GM13977 (cell line): ENCODE measurements around the gene ELAVL2.
"Not testable (repeated sequence)": the region's sequence is repeated elsewhere in the genome, so short reads cannot be mapped to it uniquely, and the experiment has no call there.

Experiments used
- DNase-seq: peaks from one replicate; pipeline ENCODE4 v3.0.0; 2012; ENCODE audit warnings: low spot score
- CTCF ChIP-seq: IDR thresholded peaks from 2 replicates; pipeline ENCODE4 v1.5.1; 2012; ENCODE audit warnings: mild to moderate bottlenecking, control low read depth; ENCODE audit not compliant: insufficient read depth; ENCODE audit errors: extremely low read depth, missing control alignments
- in situ Hi-C: fragments of 300-500 bp; cut with MboI; formaldehyde crosslinking; loops from one replicate; pipeline ENCODE4 v1.12.0; 2022; ENCODE audit warnings: low sequenced_read_pairs, low pct_unique_long_range_greater_than_20kb, mixed read lengths, inconsistent platforms; ENCODE audit not compliant: unreplicated experiment

The ELAVL2 gene

GRCh38 chr9:23725279-23725946 is 100.6 kb downstream of the ELAVL2 start:
- no peak for TF ChIP-seq CTCF
- in situ Hi-C loops: no loop called here
- no peak for DNase-seq

- TF ChIP-seq CTCF: no peak
- in situ Hi-C loops: no loop called here
Measured at GRCh38 chr9:23723672-23724071, 102.4 kb downstream of the ELAVL2 start.

DNA sequence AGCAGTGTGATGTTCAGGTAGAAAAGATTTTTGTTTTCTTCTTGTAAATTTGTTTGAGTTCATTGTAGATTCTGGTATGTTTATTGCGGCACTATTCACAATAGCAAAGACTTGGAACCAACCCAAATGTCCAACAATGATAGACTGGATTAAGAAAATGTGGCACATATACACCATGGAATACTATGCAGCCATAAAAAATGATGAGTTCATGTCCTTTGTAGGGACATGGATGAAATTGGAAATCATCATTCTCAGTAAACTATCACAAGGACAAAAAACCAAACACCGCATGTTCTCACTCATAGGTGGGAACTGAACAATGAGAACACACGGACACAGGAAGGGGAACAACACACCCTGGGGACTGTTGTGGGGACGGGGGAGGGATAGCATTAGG is 103.0 kb downstream of the ELAVL2 start:
- DNase-seq, in situ Hi-C loops: not testable (repeated sequence)

More at GRCh38 chr9:23723672-23724071, 102.4 kb downstream of the ELAVL2 start:
- DNase-seq: no peak

DNA sequence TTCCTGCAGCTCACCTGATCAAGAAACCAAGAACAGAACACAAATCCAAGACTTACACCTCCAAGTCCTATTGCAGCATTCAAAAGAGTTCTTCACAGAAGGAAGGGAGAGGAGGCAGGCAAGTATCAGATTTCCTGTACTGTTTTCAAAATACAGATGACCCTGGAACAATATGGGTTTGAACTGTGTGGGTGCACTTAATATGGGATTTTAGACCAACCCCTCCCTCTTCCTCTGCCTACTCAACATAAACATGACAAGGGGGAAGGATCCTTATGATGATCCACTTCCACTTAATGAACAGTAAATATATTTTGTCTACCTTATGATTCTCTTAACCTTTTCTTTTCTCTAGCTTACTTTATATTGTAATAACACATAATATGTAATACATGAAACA is 104.6 kb downstream of the ELAVL2 start:
- no peak for TF ChIP-seq CTCF
- in situ Hi-C loops: no loop called here
- no peak for DNase-seq

- no peak for DNase-seq
- in situ Hi-C loops: no loop called here
- TF ChIP-seq CTCF: no peak
Measured at GRCh38 chr9:23717505-23717904, 108.5 kb downstream of the ELAVL2 start.

DNA sequence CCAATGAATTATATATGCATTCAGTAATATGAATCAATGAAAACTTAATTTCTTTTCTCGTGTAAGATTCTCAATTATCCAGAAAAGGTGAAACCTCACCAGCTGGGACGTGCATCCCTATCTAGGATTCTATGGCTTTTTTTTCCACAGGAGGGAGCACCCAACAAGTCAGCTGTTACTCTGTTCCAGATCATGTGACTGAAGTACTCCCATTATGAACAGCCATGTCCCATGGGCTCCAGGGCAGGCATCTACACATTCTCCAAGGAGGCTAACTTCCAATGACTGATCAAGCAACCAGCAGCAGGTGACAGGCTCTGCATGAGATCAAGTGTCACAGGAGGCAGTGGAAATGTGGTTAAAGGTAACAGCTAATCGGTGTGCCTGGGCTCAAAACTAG is 118.8 kb downstream of the ELAVL2 start:
- in situ Hi-C loops: no loop called here
- no peak for TF ChIP-seq CTCF
- DNase-seq: no peak

- no peak for DNase-seq
- in situ Hi-C loops: no loop called here
- no peak for TF ChIP-seq CTCF
Measured at GRCh38 chr9:23702311-23702922, 123.6 kb downstream of the ELAVL2 start.
